PC-9 (cell line): ENCODE data around the gene FRMD4B. TPM values are rescaled to one million over a fixed set of nuclear protein-coding genes. Genes with fewer than 3 reads are reported as not detected.

Experiments used
- BruUV-seq: library from RNA; stranded (reverse); fragments of 400-500 nt; replicated peaks from 2 replicates; lab custom pipeline; 2021; lab: Mats Ljungman, UMichigan
- CTCF ChIA-PET: fragments of 300-600 bp; sonication (Branson Sonifier 250); formaldehyde crosslinking; loops from one replicate; lab custom pipeline; 2022; ENCODE audit warnings: antibody characterized with exemption; lab: Charles Lee
- POLR2A ChIA-PET: fragments of 300-600 bp; sonication (Branson Sonifier 250); formaldehyde crosslinking; loops from one replicate; lab custom pipeline; 2022; ENCODE audit warnings: antibody characterized with exemption; ENCODE audit not compliant: unreplicated experiment; lab: Charles Lee
- DNase-seq, 2 experiments: peaks; one replicate each; pipeline versions ENCODE4 v3.0.0 to v3.0.0-alpha.2; 2015 to 2022; ENCODE audit warnings: mixed read lengths in 1 of 2
- H2AFZ ChIP-seq: fragments of 200-600 bp; sonication (generic); 2 replicates; pipeline ENCODE4 v1.8.1; 2017; ENCODE audit warnings: antibody characterized with exemption
- H3F3A ChIP-seq: fragments of 200-600 bp; sonication (generic); 2 replicates; pipeline ENCODE4 v1.8.1; 2017; ENCODE audit warnings: antibody characterized with exemption, mild to moderate bottlenecking, low read depth; ENCODE audit not compliant: insufficient read depth
- H3K27ac ChIP-seq: fragments of 200-600 bp; sonication (generic); 2 replicates; pipeline ENCODE4 v1.6.1; 2016; ENCODE audit warnings: mixed run types
- H3K27me3 ChIP-seq: fragments of 200-600 bp; sonication (generic); 2 replicates; pipeline ENCODE4 v1.6.1; 2016; ENCODE audit warnings: low read depth, mixed run types; ENCODE audit not compliant: insufficient read depth
- H3K36me3 ChIP-seq: fragments of 200-600 bp; sonication (generic); 2 replicates; pipeline ENCODE4 v1.6.1; 2016; ENCODE audit warnings: low read depth, mixed run types
- H3K4me1 ChIP-seq: fragments of 200-600 bp; sonication (generic); replicated peaks from 2 replicates; pipeline ENCODE4 v1.6.1; 2016; ENCODE audit warnings: mixed run types; ENCODE audit not compliant: insufficient read depth
- H3K4me2 ChIP-seq: fragments of 200-600 bp; sonication (generic); 2 replicates; pipeline ENCODE4 v1.6.1; 2017; ENCODE audit warnings: mixed run types
- H3K4me3 ChIP-seq: fragments of 200-600 bp; sonication (generic); 2 replicates; pipeline ENCODE4 v1.6.1; 2016; ENCODE audit warnings: mixed run types
- H3K79me2 ChIP-seq: fragments of 200-600 bp; sonication (generic); 2 replicates; pipeline ENCODE4 v1.6.1; 2017; ENCODE audit warnings: low read depth, mixed run types
- H3K9me2 ChIP-seq: fragments of 200-600 bp; sonication (generic); 2 replicates; pipeline ENCODE4 v1.8.1; 2017; ENCODE audit warnings: mild to moderate bottlenecking; ENCODE audit not compliant: insufficient read depth
- H3K9me3 ChIP-seq: fragments of 200-600 bp; sonication (generic); 2 replicates; pipeline ENCODE4 v1.8.1; 2016; ENCODE audit warnings: low read depth; ENCODE audit not compliant: insufficient read depth
- H4K20me1 ChIP-seq: fragments of 200-600 bp; sonication (generic); 2 replicates; pipeline ENCODE4 v1.8.1; 2017; ENCODE audit not compliant: insufficient read depth
- EZH2 ChIP-seq: fragments of 200-600 bp; sonication (generic); IDR thresholded peaks from 2 replicates; pipeline ENCODE4 v1.8.0; 2017; ENCODE audit warnings: antibody characterized with exemption, low read depth
- intact Hi-C: fragments of 100-400 bp; cut with micrococcal nuclease; formaldehyde crosslinking; loops from one replicate; pipeline ENCODE4 v1.10.0; 2022; ENCODE audit not compliant: unreplicated experiment
- total RNA-seq: library from RNA; stranded (reverse); gene quantifications from 2 replicates; pipeline ENCODE4 v1.2.3, GENCODE V29; 2021
- TF ChIP-seq, protein P1 (sequence below): fragments of 200-600 bp; sonication (generic); conservative IDR thresholded peaks from 2 replicates; pipeline ENCODE4 v1.6.1; 2017; ENCODE audit warnings: mixed run types, antibody characterized with exemption, mild to moderate bottlenecking, moderate library complexity

The FRMD4B gene
- total RNA-seq, 1 experiment from 2014 or later, result 10.2 TPM

DNA sequence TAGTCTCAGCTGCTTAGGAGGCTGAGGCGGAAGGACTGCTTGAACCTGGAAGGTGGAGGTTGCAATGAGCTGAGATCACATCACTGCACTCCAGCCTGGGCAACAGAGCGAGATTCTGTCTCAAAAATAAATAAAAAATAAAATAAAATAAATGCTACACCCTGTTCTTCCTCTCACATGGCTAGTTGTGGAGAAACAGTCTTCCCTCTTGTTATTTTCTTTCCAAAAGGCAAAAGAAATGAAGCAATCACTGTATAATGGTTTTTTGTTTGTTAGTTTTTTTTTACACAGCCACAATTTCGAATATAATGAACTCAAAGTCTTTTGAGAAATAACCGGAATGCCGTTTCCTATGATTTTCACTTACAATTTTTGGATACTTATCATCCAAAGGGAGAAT is 4.9 kb upstream of the FRMD4B start:
- H3F3A ChIP-seq, result no peaks in the 10 kb centered on the region
- H3K36me3 ChIP-seq, result no peaks in the 10 kb centered on the region
- H3K9me2 ChIP-seq, result no peaks in the 10 kb centered on the region
- CTCF ChIA-PET, result no interaction called here
- H4K20me1 ChIP-seq, result no peaks in the 10 kb centered on the region
- H3K79me2 ChIP-seq, result no peaks in the 10 kb centered on the region
- TF ChIP-seq, protein P1, sequence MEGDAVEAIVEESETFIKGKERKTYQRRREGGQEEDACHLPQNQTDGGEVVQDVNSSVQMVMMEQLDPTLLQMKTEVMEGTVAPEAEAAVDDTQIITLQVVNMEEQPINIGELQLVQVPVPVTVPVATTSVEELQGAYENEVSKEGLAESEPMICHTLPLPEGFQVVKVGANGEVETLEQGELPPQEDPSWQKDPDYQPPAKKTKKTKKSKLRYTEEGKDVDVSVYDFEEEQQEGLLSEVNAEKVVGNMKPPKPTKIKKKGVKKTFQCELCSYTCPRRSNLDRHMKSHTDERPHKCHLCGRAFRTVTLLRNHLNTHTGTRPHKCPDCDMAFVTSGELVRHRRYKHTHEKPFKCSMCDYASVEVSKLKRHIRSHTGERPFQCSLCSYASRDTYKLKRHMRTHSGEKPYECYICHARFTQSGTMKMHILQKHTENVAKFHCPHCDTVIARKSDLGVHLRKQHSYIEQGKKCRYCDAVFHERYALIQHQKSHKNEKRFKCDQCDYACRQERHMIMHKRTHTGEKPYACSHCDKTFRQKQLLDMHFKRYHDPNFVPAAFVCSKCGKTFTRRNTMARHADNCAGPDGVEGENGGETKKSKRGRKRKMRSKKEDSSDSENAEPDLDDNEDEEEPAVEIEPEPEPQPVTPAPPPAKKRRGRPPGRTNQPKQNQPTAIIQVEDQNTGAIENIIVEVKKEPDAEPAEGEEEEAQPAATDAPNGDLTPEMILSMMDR, result no peak
- TF ChIP-seq EZH2, result no peak
- intact Hi-C loops, result no loop called here
- H3K4me1 ChIP-seq, result no peaks in the 10 kb centered on the region
- H2AFZ ChIP-seq, result no peak overlapping the region
- POLR2A ChIA-PET, result no interaction called here
- BruUV-seq, result no TSS peak
- no peak for DNase-seq
- H3K27ac ChIP-seq, result no peak overlapping the region
- no peak overlapping the region for H3K4me3 ChIP-seq
- H3K9me3 ChIP-seq, result no peaks in the 10 kb centered on the region
- no peak overlapping the region for H3K4me2 ChIP-seq
- H3K27me3 ChIP-seq, result peaks cover 9% of the 10 kb centered on the region; the same call in 1 of the 2 replicates

DNA sequence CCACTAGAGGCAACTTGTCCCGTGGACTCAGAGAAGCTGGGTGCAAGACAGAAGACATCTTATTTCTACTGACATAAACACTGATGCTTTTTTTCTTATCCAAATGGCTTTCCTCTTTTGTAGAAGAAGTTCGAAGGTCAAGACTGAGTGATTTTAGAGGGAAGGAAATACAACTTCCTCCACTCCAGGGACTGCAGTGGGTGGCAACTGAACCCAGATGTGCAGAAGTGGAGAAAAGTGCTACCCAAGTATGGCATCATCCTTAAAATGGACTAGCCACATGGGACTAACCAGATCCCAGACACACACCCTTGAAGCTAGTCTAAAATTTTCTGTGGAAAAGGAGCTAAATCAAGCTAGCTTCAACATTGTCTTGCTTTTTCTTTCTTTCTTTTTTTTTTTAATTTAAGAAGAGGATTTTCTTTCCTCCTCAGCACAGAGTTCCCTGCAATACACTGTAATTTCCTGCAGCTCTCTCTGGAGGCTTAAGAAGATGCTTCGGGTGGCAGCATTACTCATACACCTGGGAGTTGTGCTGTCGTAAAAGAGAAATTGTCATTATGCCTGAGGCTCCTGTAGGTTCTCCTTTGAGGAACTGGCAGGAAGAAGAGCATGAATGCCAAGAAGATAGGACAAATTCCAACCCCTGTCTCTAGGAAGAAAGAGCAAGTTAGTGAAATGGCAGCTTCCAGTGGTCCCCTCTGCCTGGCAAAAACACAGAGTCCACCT is 3.8 kb upstream of the FRMD4B start:
- Histone ChIP-seq H3K9me2 (no peaks in the 10 kb centered on the region), H3K79me2 (no peaks in the 10 kb centered on the region), H3F3A (no peaks in the 10 kb centered on the region), H3K27ac (no peak overlapping the region), H3K27me3 (peaks cover 19% of the 10 kb centered on the region; the same call in 1 of the 2 replicates), H4K20me1 (no peaks in the 10 kb centered on the region), H2AFZ (no peak overlapping the region), H3K4me1 (no peaks in the 10 kb centered on the region), H3K36me3 (no peaks in the 10 kb centered on the region), H3K4me2 (no peak overlapping the region), H3K4me3 (no peak overlapping the region), H3K9me3 (no peaks in the 10 kb centered on the region)
- intact Hi-C loops, result no loop called here
- no peak for TF ChIP-seq EZH2
- TF ChIP-seq, protein P1, result no peak
- ChIA-PET CTCF (interaction anchor here (0.7 kb wide), 1 partner anchor 16 kb away, joined by 3 read pairs; no protein-coding TSS in a partner anchor), POLR2A (no interaction called here)
- DNase-seq, result peak in 1 of 2 experiments; percentile 46
- no TSS peak for BruUV-seq

DNA sequence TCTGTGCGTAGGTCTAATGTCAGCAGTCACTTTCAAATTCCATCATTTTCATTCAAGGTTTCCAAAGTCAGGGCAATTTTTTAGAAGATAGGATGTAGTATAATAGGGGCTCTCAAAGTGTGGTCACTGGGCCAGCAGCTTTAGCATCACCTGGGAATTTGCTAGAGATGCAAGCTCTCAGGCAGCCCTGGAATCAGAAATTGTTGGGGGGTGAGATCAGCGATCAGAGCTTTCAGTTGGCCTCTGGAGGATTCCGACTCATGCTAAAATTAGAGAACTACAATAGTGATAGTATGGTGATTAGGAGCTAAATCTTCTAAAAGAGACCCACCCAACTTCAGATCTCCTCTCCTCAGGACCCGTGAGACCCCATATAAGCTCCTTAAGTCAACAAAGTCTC is 2.4 kb upstream of the FRMD4B start:
- Histone ChIP-seq H3K36me3 (no peaks in the 10 kb centered on the region), H3K4me1 (no peaks in the 10 kb centered on the region), H3K79me2 (no peaks in the 10 kb centered on the region), H3K27ac (no peak overlapping the region), H3F3A (no peaks in the 10 kb centered on the region), H4K20me1 (no peaks in the 10 kb centered on the region), H3K27me3 (peaks cover 21% of the 10 kb centered on the region; the same call in 1 of the 2 replicates), H3K4me2 (no peak overlapping the region), H3K9me2 (no peaks in the 10 kb centered on the region), H2AFZ (no peak overlapping the region), H3K4me3 (no peak overlapping the region), H3K9me3 (no peaks in the 10 kb centered on the region)
- ChIA-PET POLR2A (no interaction called here), CTCF (no interaction called here)
- intact Hi-C loops, result no loop called here
- BruUV-seq, result no TSS peak
- DNase-seq, result no peak
- TF ChIP-seq, protein P1, result no peak
- TF ChIP-seq EZH2, result no peak
